ENCODE measurements around the gene DPP8. TPM values are rescaled to one million over a fixed set of nuclear protein-coding genes. Genes with fewer than 3 reads are reported as not detected.

Gene DPP8
- total RNA-seq, 1 experiment from 2014 or later = 45.9 TPM

DNA sequence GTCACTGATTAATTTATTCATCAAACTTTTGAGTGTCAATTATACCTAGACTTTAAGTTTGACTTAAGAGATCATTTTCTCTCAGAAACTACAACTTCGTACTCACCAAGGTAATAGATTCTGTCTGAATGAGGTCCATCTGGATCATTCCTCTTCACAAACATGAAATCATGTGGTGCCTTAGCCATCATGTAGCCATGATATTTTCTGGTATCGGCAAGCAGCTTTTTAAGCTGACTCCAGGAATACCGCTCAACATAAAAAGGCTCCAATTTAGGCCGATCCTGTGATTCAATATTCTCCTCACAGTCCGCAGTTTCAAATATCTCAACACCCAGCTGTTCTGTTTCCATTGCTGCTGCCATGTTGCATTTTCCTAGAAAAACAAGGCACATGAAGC, 5.3 kb downstream of the DPP8 start:
- H3K4me1 Mint-ChIP-seq (ENCODE audit: low read depth, unreplicated experiment) = peaks cover 14% of the 10 kb centered on the region
- H3K36me3 Mint-ChIP-seq (ENCODE audit: insufficient read depth, unreplicated experiment) = peaks cover 42% of the 10 kb centered on the region
- H3K4me3 Mint-ChIP-seq (ENCODE audit: low read depth, unreplicated experiment) = no peak overlapping the region
- H3K9me3 Mint-ChIP-seq (ENCODE audit: low read depth, unreplicated experiment) = no peaks in the 10 kb centered on the region
- BruUV-seq (replicated peaks) = no TSS peak
- no peak for DNase-seq
- H3K27ac Mint-ChIP-seq (ENCODE audit: unreplicated experiment) = no peak overlapping the region
- TF ChIP-seq, protein P1, sequence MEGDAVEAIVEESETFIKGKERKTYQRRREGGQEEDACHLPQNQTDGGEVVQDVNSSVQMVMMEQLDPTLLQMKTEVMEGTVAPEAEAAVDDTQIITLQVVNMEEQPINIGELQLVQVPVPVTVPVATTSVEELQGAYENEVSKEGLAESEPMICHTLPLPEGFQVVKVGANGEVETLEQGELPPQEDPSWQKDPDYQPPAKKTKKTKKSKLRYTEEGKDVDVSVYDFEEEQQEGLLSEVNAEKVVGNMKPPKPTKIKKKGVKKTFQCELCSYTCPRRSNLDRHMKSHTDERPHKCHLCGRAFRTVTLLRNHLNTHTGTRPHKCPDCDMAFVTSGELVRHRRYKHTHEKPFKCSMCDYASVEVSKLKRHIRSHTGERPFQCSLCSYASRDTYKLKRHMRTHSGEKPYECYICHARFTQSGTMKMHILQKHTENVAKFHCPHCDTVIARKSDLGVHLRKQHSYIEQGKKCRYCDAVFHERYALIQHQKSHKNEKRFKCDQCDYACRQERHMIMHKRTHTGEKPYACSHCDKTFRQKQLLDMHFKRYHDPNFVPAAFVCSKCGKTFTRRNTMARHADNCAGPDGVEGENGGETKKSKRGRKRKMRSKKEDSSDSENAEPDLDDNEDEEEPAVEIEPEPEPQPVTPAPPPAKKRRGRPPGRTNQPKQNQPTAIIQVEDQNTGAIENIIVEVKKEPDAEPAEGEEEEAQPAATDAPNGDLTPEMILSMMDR (IDR thresholded peaks at IDR 0.05; ENCODE audit: unreplicated experiment) = no peak
- no peaks in the 10 kb centered on the region for H3K27me3 Mint-ChIP-seq (ENCODE audit: unreplicated experiment)
- CTCF ChIA-PET = interaction anchor here (0.6 kb wide), 1 partner anchor 23 kb away, joined by 4 read pairs; no protein-coding TSS in a partner anchor
- intact Hi-C loops (cut with micrococcal nuclease; ENCODE audit: unreplicated experiment) = no loop called here

DNA sequence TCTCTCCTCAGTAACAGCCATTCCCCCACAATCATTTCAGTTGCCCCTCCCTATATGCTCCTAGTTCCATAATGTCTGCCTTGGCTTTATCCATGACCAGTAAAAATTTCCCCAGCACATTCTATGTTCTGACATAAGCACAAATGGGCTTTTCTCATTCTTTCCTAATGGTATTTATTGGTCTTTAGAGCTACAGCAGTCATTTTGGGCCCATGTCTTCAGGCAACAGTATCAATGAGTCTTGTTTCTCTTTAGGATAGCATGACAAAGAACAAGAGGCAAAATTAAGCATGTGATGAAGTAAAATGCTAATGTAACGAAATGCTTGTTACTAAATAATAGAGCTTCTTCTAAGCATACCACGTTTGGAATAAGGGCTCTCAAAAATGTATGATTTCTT, 8.2 kb downstream of the DPP8 start:
- Mint-ChIP-seq H3K9me3 (ENCODE audit: low read depth, unreplicated experiment) (no peaks in the 10 kb centered on the region), H3K36me3 (ENCODE audit: insufficient read depth, unreplicated experiment) (peaks cover 39% of the 10 kb centered on the region), H3K27me3 (ENCODE audit: unreplicated experiment) (no peaks in the 10 kb centered on the region), H3K27ac (ENCODE audit: unreplicated experiment) (no peak overlapping the region), H3K4me3 (ENCODE audit: low read depth, unreplicated experiment) (no peak overlapping the region), H3K4me1 (ENCODE audit: low read depth, unreplicated experiment) (no peaks in the 10 kb centered on the region)
- DNase-seq = no peak
- CTCF ChIA-PET = no interaction called here
- TF ChIP-seq, protein P1 (IDR thresholded peaks at IDR 0.05; ENCODE audit: unreplicated experiment) = no peak
- no TSS peak for BruUV-seq (replicated peaks)
- intact Hi-C loops (cut with micrococcal nuclease; ENCODE audit: unreplicated experiment) = no loop called here

- H3K27me3 Mint-ChIP-seq (ENCODE audit: unreplicated experiment) = no peaks in the 10 kb centered on the region
- no peaks in the 10 kb centered on the region for H3K4me1 Mint-ChIP-seq (ENCODE audit: low read depth, unreplicated experiment)
- no peaks in the 10 kb centered on the region for H3K9me3 Mint-ChIP-seq (ENCODE audit: low read depth, unreplicated experiment)
- H3K36me3 Mint-ChIP-seq (ENCODE audit: insufficient read depth, unreplicated experiment) = peaks cover 52% of the 10 kb centered on the region
- H3K4me3 Mint-ChIP-seq (ENCODE audit: low read depth, unreplicated experiment) = no peak overlapping the region
- no peak for DNase-seq
- intact Hi-C loops (cut with micrococcal nuclease; ENCODE audit: unreplicated experiment) = no loop called here
- TF ChIP-seq, protein P1 (IDR thresholded peaks at IDR 0.05; ENCODE audit: unreplicated experiment) = no peak
- H3K27ac Mint-ChIP-seq (ENCODE audit: unreplicated experiment) = no peak overlapping the region
- no TSS peak for BruUV-seq (replicated peaks)
- CTCF ChIA-PET = no interaction called here
Observed at GRCh38 chr15:65494076-65494475, 23.4 kb downstream of the DPP8 start.

GRCh38 chr15:65484876-65485275, 32.6 kb downstream of the DPP8 start:
- H3K27ac Mint-ChIP-seq (ENCODE audit: unreplicated experiment) = no peak overlapping the region
- CTCF ChIA-PET = interaction anchor here (1.2 kb wide), 1 partner anchor 73 kb away, joined by 4 read pairs; no protein-coding TSS in a partner anchor
- DNase-seq = no peak
- no TSS peak for BruUV-seq (replicated peaks)
- TF ChIP-seq, protein P1 (IDR thresholded peaks at IDR 0.05; ENCODE audit: unreplicated experiment) = no peak
- no peak overlapping the region for H3K4me3 Mint-ChIP-seq (ENCODE audit: low read depth, unreplicated experiment)
- H3K9me3 Mint-ChIP-seq (ENCODE audit: low read depth, unreplicated experiment) = no peaks in the 10 kb centered on the region
- no peaks in the 10 kb centered on the region for H3K4me1 Mint-ChIP-seq (ENCODE audit: low read depth, unreplicated experiment)
- H3K27me3 Mint-ChIP-seq (ENCODE audit: unreplicated experiment) = no peaks in the 10 kb centered on the region
- intact Hi-C loops (cut with micrococcal nuclease; ENCODE audit: unreplicated experiment) = no loop called here
- peaks cover 42% of the 10 kb centered on the region for H3K36me3 Mint-ChIP-seq (ENCODE audit: insufficient read depth, unreplicated experiment)
